NCI-H774 (cell line): ENCODE data around the gene SLC7A10.
"Not testable (repeated sequence)": the region's sequence is repeated elsewhere in the genome, so short reads cannot be mapped to it uniquely, and the experiment has no call there.

Experiments
- DNase-seq: peaks from one replicate; lab custom pipeline; 2025; lab: John Stamatoyannopoulos, UW

SLC7A10 gene

GRCh38 chr19:33201473-33201872 is 24.2 kb downstream of the SLC7A10 start:
- DNase-seq: no peak

GRCh38 chr19:33199441-33200265 is 26.0 kb downstream of the SLC7A10 start:
- DNase-seq: no peak

GRCh38 chr19:33198169-33198568 is 27.5 kb downstream of the SLC7A10 start:
- DNase-seq: no peak

- no peak for DNase-seq
Observed at GRCh38 chr19:33197591-33198000, 28.1 kb downstream of the SLC7A10 start.

GRCh38 chr19:33196446-33197193 is 29.0 kb downstream of the SLC7A10 start:
- DNase-seq: no peak

- DNase-seq: no peak
Observed at GRCh38 chr19:33195645-33196347, 29.9 kb downstream of the SLC7A10 start.

- no peak for DNase-seq
Observed at GRCh38 chr19:33194886-33195644, 30.6 kb downstream of the SLC7A10 start.

- DNase-seq: no peak
Observed at GRCh38 chr19:33194532-33194885, 31.1 kb downstream of the SLC7A10 start.

- no peak for DNase-seq
Observed at GRCh38 chr19:33193865-33194362, 31.7 kb downstream of the SLC7A10 start, which contains the start of gene LRP3. TSS of gene LRP3 (plus strand) at chr19:33194330. CDS start at chr19:33194786, 456 bp downstream.

GRCh38 chr19:33193269-33193864 is 32.3 kb downstream of the SLC7A10 start:
- no peak for DNase-seq

- DNase-seq: no peak
Observed at GRCh38 chr19:33192010-33192409, 33.6 kb downstream of the SLC7A10 start.

GRCh38 chr19:33191501-33191900 is 34.1 kb downstream of the SLC7A10 start:
- DNase-seq: no peak

GRCh38 chr19:33191092-33191491 is 34.6 kb downstream of the SLC7A10 start:
- DNase-seq: not testable (repeated sequence)

- DNase-seq: no peak
Observed at GRCh38 chr19:33189453-33189852, 36.2 kb downstream of the SLC7A10 start.

- DNase-seq: no peak
Observed at GRCh38 chr19:33187183-33187540, 38.5 kb downstream of the SLC7A10 start.

GRCh38 chr19:33186431-33187182 is 39.0 kb downstream of the SLC7A10 start:
- no peak for DNase-seq

GRCh38 chr19:33177417-33177979 is 48.2 kb downstream of the SLC7A10 start:
- no peak for DNase-seq

GRCh38 chr19:33176670-33177416 is 48.8 kb downstream of the SLC7A10 start:
- DNase-seq: peak; percentile 98

- no peak for DNase-seq
Observed at GRCh38 chr19:33175886-33176669, 49.6 kb downstream of the SLC7A10 start.
